Liver (tissue), 9 donors: Measurements from ENCODE around the gene SLC1A2. TPM values are rescaled to one million over a fixed set of nuclear protein-coding genes. Genes with fewer than 3 reads are reported as not detected.

Experiments
- DNase-seq: peaks from one replicate; pipeline ENCODE4 v3.0.0-alpha.2; 2017; ENCODE audit warnings: low spot score
- H3K27ac ChIP-seq, 2 donors: one replicate each; pipeline ENCODE4 v1.7.0; 2013; ENCODE audit warnings: inconsistent platforms in 2 of 2, low read length in 2 of 2, control low read depth in 1 of 2, low read depth in 1 of 2, mild to moderate bottlenecking in 1 of 2
- H3K27me3 ChIP-seq, 4 donors: one replicate each; pipeline versions ENCODE4 v1.6.1 to v1.7.0; 2013; ENCODE audit warnings: low read length in 3 of 4, inconsistent platforms in 1 of 4, mild to moderate bottlenecking in 1 of 4, moderate library complexity in 1 of 4; ENCODE audit not compliant: control insufficient read depth in 4 of 4, insufficient read depth in 4 of 4
- H3K36me3 ChIP-seq, 4 donors: one replicate each; pipeline versions ENCODE4 v1.6.1 to v1.7.0; 2013; ENCODE audit warnings: low read length in 3 of 4, mild to moderate bottlenecking in 3 of 4, low read depth in 1 of 4, moderate library complexity in 1 of 4; ENCODE audit not compliant: control insufficient read depth in 4 of 4, insufficient read depth in 3 of 4
- H3K4me1 ChIP-seq, 4 donors: one replicate each; pipeline versions ENCODE4 v1.6.1 to v1.7.0; 2013; ENCODE audit warnings: low read length in 3 of 4, mild to moderate bottlenecking in 3 of 4, moderate library complexity in 1 of 4; ENCODE audit not compliant: control insufficient read depth in 4 of 4, insufficient read depth in 4 of 4
- H3K4me3 ChIP-seq, 3 donors: one replicate each; pipeline versions ENCODE4 v1.6.1 to v1.7.0; 2013; ENCODE audit warnings: low read length in 3 of 3, control low read depth in 1 of 3, low read depth in 1 of 3, mild to moderate bottlenecking in 1 of 3
- H3K9ac ChIP-seq, 2 donors: one replicate each; pipeline ENCODE4 v1.7.0; 2013; ENCODE audit warnings: low read length in 2 of 2, mild to moderate bottlenecking in 2 of 2, moderate library complexity in 2 of 2, control low read depth in 1 of 2, low read depth in 1 of 2
- H3K9me3 ChIP-seq, 4 donors: one replicate each; pipeline versions ENCODE4 v1.6.1 to v1.7.0; 2013; ENCODE audit warnings: low read length in 3 of 4; ENCODE audit not compliant: control insufficient read depth in 4 of 4
- EGR1 ChIP-seq, 2 donors: IDR thresholded peaks; 2 replicates each; pipeline ENCODE4 v1.6.1; 2016 to 2018; ENCODE audit warnings: antibody characterized with exemption in 2 of 2, low read depth in 2 of 2
- FOXA1 ChIP-seq: IDR thresholded peaks from 2 replicates; pipeline ENCODE4 v1.6.1; 2016; ENCODE audit warnings: antibody characterized with exemption
- FOXA2 ChIP-seq: IDR thresholded peaks from 2 replicates; pipeline ENCODE4 v1.6.1; 2016; ENCODE audit warnings: antibody characterized with exemption
- GABPA ChIP-seq, 2 donors: IDR thresholded peaks in 1 of 2; conservative IDR thresholded peaks in 1 of 2; 2 replicates each; pipeline ENCODE4 v1.6.1; 2016; ENCODE audit warnings: antibody characterized with exemption in 2 of 2, mild to moderate bottlenecking in 1 of 2, moderate library complexity in 1 of 2
- HNF4A ChIP-seq, 2 donors: conservative IDR thresholded peaks; 2 replicates each; pipeline ENCODE4 v1.6.1; 2016; ENCODE audit warnings: antibody characterized with exemption in 2 of 2, mild to moderate bottlenecking in 2 of 2
- HNF4G ChIP-seq: IDR thresholded peaks from 2 replicates; pipeline ENCODE4 v1.6.1; 2016; ENCODE audit warnings: antibody characterized with exemption
- RXRA ChIP-seq, 2 donors: IDR thresholded peaks; 2 replicates each; pipeline ENCODE4 v1.6.1; 2017 to 2018; ENCODE audit warnings: antibody characterized with exemption in 2 of 2, mild to moderate bottlenecking in 1 of 2
- SP1 ChIP-seq: IDR thresholded peaks from 2 replicates; pipeline ENCODE4 v1.6.1; 2018; ENCODE audit warnings: antibody characterized with exemption, mild to moderate bottlenecking
- TAF1 ChIP-seq: conservative IDR thresholded peaks from 2 replicates; pipeline ENCODE4 v1.6.1; 2016; ENCODE audit warnings: antibody characterized with exemption, mild to moderate bottlenecking
- YY1 ChIP-seq: IDR thresholded peaks from 2 replicates; pipeline ENCODE4 v1.6.1; 2016; ENCODE audit warnings: antibody characterized with exemption, mild to moderate bottlenecking
- WGBS: extraction: QIAGEN DNeasy Blood & Tissue Kit; methylation state at CpG from one replicate; pipeline ENCODE4 v1.1.7; 2013; 5-methylcytosine and 5-hydroxymethylcytosine counted together
- polyA plus RNA-seq, 2 donors: library from polyadenylated mRNA; stranded (reverse) in 1 of 2; unstranded in 1 of 2; fragments of 200-250 nt in 1 of 2; fragments of >200 nt in 1 of 2; fragmentation: Nextera tagmentation in 1 of 2; extraction: Ambion mirVana in 1 of 2; gene quantifications; one replicate each; pipeline versions ENCODE4 v1.2.1 to v1.2.3, GENCODE V29; 2013 to 2015
- total RNA-seq, 2 donors: library from RNA; depleted of rRNA; stranded (reverse); fragments of >200 nt; gene quantifications; one replicate each; pipeline ENCODE4 v1.2.3, GENCODE V29; 2014
- TF ChIP-seq, protein P1 (sequence below): IDR thresholded peaks from 2 replicates; pipeline ENCODE4 v1.6.1; 2016; ENCODE audit warnings: antibody characterized with exemption
- TF ChIP-seq, protein P2 (sequence below): IDR thresholded peaks from 2 replicates; pipeline ENCODE4 v1.6.1; 2016; ENCODE audit warnings: antibody characterized with exemption
- TF ChIP-seq, protein P3 (sequence below): IDR thresholded peaks from 2 replicates; pipeline ENCODE4 v1.6.1; 2016; ENCODE audit warnings: antibody characterized with exemption, mild to moderate bottlenecking
- TF ChIP-seq, protein P4 (sequence below): IDR thresholded peaks from 2 replicates; pipeline ENCODE4 v1.6.1; 2016; ENCODE audit warnings: antibody characterized with exemption
- donor health status: healthy.
- donor health status: healthy.
- donor health status: healthy.
- donor health status: healthy.
- donor health status: healthy.

Gene SLC1A2
- total and polyA plus RNA-seq, 4 donors = 6.4 to 19.5 (median 13.5) TPM

DNA sequence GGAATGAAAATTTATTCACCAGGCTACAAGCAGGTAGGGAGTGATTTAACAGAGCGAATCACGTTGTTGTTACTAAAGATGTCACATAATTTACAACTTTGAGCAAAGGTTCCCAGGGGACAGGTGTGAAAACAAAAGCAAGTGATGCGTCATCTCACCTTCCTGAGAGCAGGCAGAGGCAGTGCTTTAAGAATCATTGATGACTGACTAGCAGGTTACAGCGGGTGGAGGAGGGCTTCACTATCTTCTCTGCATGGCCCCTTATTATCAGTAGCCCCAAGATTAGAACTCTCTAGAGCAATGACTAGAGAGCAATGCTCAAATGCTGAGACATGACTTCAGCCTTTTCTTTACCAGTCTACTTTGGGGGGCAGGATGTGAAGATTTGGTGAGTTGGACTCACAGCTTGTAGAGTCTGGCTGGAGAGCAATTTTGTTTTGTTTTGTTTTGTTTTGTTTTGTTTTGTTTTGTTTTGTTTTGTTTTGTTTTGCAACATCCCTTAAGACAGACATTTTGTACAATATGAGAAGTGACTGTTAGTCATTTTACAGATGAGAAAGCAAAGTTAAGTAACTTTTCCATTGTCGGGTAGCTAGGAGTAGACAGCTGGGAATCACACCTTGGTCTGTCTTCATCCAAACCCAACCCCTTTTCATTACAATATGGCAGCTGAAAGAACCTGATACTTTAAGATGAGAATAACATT lies 84.8 kb downstream of the SLC1A2 start:
- no peak for DNase-seq

DNA sequence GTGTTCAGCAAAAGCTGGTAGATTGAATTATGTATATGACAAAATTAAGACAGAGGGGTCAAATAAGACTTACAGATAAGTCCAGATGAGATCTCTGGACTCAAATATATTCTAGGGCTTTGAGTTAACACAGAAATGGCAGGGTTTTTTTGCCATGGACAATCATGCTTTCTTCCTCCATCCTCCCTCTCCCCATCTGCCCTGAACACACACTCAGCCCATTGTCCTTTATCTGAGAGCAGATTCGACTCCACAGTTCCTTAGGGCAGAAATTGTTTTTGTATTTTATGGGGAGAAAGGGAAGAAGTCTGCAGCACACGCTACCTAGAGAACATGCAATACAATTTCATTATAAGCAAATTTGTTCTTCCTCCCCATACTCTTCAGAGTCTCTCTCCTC lies 86.8 kb downstream of the SLC1A2 start:
- 93% methylated on average over 2 of the region's 2 CpGs for WGBS
- no peak overlapping the region for H3K4me3 ChIP-seq
- TF ChIP-seq TAF1 (no peak), RXRA (IDR thresholded peaks at IDR 0.05) (no peak), EGR1 (IDR thresholded peaks at IDR 0.05; ENCODE audit: low read depth in 2 of 2) (no peak), FOXA2 (no peak), GABPA (IDR thresholded peaks at IDR 0.05 in 1 of 2, conservative IDR thresholded peaks at IDR 0.05 in 1 of 2) (no peak), HNF4G (no peak), SP1 (no peak)
- TF ChIP-seq, protein P1, sequence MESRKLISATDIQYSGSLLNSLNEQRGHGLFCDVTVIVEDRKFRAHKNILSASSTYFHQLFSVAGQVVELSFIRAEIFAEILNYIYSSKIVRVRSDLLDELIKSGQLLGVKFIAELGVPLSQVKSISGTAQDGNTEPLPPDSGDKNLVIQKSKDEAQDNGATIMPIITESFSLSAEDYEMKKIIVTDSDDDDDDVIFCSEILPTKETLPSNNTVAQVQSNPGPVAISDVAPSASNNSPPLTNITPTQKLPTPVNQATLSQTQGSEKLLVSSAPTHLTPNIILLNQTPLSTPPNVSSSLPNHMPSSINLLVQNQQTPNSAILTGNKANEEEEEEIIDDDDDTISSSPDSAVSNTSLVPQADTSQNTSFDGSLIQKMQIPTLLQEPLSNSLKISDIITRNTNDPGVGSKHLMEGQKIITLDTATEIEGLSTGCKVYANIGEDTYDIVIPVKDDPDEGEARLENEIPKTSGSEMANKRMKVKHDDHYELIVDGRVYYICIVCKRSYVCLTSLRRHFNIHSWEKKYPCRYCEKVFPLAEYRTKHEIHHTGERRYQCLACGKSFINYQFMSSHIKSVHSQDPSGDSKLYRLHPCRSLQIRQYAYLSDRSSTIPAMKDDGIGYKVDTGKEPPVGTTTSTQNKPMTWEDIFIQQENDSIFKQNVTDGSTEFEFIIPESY = no peak
- TF ChIP-seq, protein P2, sequence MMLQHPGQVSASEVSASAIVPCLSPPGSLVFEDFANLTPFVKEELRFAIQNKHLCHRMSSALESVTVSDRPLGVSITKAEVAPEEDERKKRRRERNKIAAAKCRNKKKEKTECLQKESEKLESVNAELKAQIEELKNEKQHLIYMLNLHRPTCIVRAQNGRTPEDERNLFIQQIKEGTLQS = no peak
- no peak for DNase-seq
- no peaks in the 10 kb centered on the region for H3K9me3 ChIP-seq
- H3K4me1 ChIP-seq = no peaks in the 10 kb centered on the region
- no peak overlapping the region for H3K27ac ChIP-seq
- no peak overlapping the region for H3K9ac ChIP-seq
- H3K27me3 ChIP-seq = no peaks in the 10 kb centered on the region
- no peaks in the 10 kb centered on the region for H3K36me3 ChIP-seq

More for the DNA sequence above, 84.8 kb downstream of the SLC1A2 start:
- Histone ChIP-seq H3K36me3 (no peaks in the 10 kb centered on the region), H3K4me3 (no peak overlapping the region), H3K9ac (no peak overlapping the region), H3K27me3 (no peaks in the 10 kb centered on the region), H3K9me3 (no peaks in the 10 kb centered on the region), H3K4me1 (no peaks in the 10 kb centered on the region), H3K27ac (no peak overlapping the region)
- TF ChIP-seq HNF4A (conservative IDR thresholded peaks at IDR 0.05) = no peak
- TF ChIP-seq, protein P3, sequence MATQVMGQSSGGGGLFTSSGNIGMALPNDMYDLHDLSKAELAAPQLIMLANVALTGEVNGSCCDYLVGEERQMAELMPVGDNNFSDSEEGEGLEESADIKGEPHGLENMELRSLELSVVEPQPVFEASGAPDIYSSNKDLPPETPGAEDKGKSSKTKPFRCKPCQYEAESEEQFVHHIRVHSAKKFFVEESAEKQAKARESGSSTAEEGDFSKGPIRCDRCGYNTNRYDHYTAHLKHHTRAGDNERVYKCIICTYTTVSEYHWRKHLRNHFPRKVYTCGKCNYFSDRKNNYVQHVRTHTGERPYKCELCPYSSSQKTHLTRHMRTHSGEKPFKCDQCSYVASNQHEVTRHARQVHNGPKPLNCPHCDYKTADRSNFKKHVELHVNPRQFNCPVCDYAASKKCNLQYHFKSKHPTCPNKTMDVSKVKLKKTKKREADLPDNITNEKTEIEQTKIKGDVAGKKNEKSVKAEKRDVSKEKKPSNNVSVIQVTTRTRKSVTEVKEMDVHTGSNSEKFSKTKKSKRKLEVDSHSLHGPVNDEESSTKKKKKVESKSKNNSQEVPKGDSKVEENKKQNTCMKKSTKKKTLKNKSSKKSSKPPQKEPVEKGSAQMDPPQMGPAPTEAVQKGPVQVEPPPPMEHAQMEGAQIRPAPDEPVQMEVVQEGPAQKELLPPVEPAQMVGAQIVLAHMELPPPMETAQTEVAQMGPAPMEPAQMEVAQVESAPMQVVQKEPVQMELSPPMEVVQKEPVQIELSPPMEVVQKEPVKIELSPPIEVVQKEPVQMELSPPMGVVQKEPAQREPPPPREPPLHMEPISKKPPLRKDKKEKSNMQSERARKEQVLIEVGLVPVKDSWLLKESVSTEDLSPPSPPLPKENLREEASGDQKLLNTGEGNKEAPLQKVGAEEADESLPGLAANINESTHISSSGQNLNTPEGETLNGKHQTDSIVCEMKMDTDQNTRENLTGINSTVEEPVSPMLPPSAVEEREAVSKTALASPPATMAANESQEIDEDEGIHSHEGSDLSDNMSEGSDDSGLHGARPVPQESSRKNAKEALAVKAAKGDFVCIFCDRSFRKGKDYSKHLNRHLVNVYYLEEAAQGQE = no peak
- TF ChIP-seq, protein P4, sequence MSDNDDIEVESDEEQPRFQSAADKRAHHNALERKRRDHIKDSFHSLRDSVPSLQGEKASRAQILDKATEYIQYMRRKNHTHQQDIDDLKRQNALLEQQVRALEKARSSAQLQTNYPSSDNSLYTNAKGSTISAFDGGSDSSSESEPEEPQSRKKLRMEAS = no peak
- TF ChIP-seq YY1 = no peak
- TF ChIP-seq FOXA1 = no peak
- TF ChIP-seq, protein P2 = no peak
- no peak for TF ChIP-seq FOXA2
- no peak for TF ChIP-seq RXRA (IDR thresholded peaks at IDR 0.05)
- TF ChIP-seq SP1 = no peak
- 83% methylated on average over 5 of the region's 5 CpGs for WGBS
